Femur (tissue), 1 donor: ENCODE measurements around the gene MAP1LC3B.

Experiments used
- DNase-seq: peaks from one replicate; pipeline ENCODE4 v3.0.0-alpha.2; 2017

MAP1LC3B gene

DNA sequence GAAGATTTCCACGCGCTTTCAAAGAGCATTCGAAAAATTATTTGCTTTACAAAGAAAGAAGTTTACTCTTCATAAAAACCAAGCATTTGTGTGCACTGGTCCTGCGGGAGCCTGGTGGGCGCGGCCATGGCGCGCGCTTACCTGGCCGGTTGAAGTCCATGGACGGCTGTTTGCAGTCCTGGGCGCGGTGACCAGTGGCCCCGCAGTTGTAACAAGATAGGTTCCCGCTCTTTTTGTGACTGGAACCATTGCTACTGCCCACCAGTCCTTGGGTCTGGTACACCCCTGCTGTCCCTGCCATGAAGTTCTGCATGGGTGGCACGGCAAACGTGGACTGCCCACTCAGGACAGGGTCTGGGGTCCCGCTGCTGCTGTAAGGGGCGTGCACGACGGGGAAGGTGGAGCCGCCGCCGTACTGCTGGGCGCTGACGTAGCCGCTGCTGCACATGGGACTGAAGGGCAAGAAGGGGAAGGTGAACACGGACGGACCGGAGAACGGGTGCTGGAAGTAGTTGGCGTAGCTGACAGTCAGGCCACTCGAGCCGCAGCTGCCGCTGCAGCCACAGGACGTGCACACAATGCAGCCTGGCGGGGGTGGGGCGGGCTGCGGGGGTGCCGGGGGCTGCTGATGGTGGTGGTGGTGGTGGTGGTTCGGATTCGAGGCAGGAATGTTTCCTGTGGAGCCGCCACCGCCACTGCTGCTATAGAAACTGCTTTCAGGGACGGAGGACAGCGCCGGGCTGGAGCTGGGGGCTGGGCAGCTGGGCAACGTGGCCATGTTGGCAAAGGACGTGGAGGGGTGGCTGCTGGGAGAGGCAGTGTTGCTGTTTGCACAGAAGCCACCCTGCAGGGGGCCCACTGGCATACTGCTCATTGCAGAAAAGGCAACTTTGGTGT lies 19.5 kb downstream of the MAP1LC3B start:
- no peak for DNase-seq

DNA sequence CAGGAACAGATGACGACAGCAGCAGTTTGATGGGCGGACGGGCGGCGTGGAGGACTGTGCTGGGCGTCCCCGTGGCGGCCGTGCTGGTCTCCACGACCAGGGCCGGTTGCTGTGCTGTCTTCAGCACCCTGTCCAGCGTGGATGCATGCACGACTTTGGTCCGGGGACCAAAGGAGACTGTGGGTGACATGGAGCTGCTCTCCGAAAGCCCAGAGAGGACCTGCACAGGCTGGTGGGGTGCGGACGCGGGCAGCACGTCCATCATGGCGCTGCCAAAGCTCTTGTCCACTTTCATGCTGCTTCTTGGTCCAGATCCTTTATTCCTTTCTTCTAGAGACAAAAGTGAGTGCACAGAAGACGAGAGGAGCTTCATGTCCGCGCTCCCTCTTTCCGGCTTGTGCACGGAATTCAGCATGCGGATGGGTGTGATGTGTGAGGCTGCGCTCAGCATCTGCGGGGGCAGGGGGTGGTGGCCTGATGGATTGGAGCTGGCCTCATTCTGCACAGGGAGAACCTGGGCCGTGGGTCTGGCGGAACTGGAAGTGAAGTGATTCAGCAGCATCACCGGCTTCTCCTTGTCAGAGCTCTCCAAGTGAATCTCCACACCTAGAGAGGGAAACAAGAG lies 20.3 kb downstream of the MAP1LC3B start:
- DNase-seq = no peak

DNA sequence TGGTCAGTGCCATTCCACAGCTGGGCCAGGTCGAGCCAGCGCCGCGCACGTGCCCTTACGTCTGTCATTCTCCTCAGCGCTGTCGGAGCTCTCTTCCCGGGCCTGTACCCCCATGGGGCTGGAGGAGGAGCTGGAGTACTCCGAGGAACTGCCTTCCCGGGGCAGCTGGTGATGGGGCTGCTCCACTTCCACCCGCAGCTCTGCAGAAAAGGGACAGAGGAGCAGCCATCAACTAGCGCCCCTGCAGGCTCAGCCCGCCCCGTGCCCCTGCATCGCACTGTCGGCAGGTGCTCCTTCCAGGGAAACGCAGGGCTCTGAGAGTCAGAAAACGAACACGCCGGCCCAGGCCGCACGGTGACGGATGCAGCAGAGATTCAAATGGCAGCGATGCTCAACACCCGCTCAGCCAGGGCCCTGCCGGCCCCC lies 20.9 kb downstream of the MAP1LC3B start:
- no peak for DNase-seq

DNA sequence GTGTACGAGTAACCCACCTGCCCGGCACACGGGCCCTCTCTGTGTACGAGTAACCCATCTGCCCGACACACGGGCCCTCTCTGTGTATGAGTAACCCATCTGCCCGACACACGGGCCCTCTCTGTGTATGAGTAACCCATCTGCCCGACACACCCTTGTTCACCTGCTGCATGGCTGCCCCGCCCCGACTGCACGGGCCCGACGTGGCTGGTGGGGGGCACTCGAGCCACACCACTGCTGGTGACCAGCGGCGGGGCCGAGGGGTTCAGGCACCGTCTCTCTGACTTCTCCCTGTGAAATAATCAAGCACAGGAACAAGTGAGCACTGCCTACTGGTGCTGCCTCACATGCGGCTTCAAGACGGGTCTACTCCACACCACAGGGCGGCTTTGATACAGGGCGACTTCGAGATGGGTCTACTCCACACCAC lies 22.1 kb downstream of the MAP1LC3B start:
- no peak for DNase-seq

DNA sequence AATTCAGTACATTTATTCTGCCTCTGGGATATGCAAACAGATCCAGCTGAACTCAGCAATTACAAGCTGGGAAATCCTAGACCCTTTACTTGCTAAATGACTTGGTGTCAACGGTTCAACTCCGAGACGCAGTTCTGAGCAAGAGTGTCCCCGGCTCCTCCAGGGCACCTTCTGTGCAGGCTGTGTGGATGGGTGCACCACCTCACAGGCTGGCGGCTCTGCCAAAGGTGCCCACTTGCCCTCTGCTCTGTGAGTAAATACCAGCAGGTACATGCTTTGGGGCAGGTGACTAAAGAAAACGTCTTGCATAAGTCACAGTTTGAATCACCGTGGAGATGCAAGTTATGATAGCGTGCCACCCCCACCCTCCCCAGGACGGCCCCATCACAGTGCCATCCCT lies 23.3 kb downstream of the MAP1LC3B start:
- no peak for DNase-seq

DNA sequence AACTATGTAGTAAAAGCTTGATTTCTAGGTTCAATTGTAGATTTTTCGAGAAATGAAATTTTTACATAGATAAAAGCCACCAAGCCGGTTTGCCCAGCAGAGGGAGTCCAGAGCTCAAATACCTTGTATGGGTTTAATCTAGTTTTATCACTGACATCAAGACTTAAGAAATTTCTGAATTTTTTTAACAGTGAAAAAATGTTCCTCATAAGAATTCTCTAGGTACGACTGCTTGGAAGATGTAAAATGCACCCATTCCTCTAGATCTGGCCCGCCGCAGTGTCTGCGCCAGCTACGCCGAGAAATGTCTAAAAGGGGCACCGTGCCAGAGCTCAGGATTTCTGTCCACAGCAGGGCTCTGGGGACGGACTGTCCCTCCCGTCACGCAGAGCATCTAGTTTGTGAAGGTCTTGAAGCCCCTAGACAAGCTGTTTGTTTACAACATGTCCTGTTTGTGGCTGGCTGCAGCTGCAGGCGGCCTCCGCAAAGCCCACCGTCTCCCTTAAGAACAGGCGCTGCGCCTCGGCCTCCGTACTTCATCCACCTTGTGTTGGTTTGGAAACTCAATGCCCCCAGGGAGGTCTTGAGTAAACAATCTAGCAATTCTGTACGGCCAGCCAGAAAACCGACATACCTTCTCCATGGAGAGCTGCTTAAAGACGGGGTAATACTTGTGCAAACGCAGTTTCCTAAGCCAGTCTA lies 24.8 kb downstream of the MAP1LC3B start:
- no peak for DNase-seq

DNA sequence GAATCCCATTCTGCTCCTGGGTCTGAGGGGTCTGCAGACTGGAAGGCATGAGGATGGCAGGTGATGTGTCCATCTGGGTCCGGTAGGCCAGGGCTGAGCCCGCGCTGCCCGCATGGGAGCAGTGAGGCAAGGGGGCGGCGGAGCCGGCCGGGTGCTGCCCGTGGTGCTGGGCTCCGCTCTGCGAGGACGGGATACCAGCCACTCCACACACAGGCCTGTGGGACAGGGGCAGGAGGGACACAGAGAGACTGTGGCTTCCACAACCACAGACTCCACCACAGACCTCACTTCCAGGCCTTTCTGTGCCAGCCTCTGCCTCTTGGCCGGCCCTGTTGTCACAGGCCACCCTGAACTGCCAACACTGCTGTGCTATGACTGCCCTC lies 25.4 kb downstream of the MAP1LC3B start:
- no peak for DNase-seq

DNA sequence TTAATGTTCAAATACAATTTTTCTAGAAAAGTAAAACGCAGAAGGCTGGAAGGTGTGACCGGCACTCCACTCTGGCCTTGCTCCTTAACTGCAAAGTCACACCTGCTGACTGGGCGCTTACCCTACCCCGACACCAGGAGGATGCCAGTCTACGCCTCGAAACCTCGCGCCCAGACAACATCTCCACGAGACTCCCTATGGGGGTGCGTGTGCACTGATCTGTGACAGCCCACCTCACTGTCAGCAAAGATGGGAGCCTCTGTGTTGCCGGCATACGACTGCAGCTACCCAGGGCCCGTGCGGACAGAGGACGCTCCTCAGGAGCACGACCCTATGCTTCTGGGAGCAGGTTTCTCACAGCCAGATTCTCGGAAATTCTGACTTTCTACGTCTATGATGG lies 26.1 kb downstream of the MAP1LC3B start:
- DNase-seq = no peak

DNA sequence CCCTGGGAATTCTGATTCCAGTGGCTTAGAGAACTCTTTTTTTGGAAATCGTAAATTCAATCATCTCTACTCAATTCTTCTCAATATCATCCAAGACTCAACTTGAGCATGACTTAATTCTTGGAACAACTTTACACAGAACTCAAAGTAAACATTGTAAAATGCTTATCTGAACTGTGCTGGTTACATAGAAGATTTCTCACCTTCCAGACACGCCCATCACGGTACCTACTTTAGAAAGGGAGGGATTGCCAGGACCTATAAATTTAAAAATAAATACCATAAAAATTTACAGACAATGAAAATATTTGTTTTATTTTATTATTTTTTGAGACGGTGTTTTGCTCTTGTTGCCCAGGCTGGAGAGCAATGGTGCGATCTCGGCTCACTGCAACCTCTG lies 26.5 kb downstream of the MAP1LC3B start:
- no peak for DNase-seq

DNA sequence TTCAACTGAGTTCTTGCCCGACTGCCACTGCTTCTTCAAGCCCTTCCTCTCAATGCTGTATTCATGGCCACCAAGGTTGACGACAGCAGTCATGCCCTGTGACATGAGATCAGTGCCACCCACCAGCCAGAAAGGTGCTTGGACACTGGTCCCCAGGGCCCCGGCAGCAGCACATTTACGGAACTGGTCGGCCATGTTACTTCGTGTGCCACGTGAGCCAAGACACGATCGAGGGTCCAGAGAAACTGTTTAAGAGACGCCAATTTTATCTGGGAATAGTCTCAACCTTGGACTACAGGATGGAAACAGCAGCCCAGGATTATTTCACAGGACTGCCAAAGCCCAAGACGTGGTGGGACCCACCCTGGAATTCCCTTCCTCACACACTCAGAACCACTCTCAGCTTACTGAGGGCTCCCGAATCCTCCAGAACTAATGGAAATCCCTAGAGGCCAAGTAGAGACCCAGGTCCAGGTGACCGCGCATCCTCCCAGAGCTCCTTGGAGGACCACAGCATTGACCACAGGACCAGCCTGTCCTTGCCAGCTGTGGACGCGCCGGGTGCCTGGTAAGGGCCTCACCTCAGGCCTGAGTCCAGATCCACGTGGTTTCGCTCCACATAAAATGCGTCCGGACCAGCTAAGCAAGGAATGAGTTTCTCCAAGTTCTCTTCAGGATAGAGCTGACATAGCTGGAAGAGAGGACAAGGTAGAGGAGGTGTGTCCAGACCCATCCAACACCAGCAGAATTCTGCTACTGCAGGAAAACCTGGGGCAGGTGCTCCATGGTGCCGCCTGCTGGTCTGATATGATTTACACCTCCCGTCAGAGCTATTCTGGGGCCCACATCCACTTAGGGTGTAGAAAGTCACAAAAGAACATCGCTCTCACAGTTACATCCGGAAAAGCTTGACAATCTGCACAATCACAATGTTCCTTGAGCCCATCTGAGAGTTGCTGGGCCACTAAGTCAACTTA lies 28.2 kb downstream of the MAP1LC3B start:
- peak; percentile 55 for DNase-seq

DNA sequence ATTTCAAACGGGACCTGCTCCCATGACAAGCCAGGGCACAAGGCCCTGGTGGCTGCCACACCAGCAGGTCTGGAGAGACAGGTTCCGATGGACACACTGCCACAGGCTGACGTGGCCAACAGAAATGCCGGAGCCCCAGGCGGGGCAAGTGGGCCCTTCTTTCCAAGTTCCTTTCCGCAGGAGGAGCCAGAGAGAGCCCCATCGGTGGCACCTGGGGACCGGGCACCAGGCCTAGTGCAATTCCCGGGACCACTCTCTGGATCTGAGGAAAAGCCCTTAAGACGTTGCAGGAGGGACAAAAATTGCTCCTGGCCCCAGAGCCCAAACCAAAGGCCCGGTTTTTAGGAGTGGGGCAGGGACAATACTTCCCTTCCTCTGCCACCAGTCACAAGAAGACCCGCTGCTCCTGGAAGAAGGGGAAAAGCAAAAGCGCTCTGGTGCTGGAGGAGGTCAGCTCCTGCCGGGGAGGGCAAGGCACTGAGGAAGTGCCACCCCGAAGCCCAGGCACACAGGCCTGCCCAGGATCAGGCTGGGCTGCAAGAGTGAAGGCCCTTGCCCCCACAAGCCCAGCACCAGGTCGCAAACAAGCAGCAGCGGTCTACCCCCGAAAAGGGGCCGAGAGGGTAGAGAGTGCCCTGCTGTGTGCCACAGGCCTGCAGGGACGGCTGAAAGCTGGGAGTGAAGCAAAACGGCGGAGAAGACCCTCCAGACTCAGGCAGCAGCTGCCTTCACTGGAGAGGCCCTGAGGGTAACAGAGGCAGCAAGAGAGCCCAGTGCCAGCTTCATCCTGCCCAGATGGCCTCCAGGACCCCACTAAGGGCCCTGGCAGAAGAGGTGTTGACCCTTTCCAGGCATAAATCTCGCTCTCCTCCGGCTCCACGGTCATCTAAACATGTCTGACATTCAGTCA lies 29.1 kb downstream of the MAP1LC3B start:
- no peak for DNase-seq

DNA sequence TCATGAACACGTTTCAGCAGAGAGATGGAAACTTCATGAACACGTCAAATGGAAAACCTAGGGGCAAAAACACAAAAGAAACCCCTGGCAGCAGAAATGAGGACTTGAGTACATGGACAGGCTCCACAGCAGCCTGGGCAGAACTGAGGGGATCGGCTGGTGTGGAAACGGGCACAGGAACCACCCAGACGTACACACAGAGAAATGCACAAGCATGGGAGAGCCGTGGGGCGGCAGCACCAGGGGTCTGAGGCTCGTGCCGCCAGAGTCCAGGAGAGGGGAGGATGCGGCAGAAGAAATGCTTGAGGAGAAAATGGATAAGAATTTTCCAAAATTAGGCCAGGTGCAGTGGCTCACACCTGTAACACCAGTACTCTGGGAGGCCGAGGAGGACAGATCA lies 30.0 kb downstream of the MAP1LC3B start:
- no peak for DNase-seq

DNA sequence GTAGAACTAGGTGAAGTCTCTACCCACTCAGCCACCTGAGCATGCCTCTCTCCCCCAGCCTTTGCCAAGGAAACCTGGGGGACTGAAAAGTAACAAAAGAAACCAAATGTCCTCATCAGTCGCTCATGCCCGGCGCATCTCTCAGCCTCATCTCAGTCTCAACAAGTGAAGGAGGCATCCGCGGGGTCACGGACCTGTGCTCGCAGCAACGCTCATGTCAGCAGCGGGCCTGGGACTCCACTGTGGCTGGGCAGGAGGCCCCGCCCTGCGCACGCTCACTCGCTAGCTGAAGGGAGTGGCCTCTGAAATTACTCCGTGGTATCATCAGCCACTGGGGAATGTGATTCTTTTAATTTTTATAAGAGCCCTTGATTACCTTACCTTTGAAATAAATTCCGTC lies 31.3 kb downstream of the MAP1LC3B start:
- DNase-seq = no peak

DNA sequence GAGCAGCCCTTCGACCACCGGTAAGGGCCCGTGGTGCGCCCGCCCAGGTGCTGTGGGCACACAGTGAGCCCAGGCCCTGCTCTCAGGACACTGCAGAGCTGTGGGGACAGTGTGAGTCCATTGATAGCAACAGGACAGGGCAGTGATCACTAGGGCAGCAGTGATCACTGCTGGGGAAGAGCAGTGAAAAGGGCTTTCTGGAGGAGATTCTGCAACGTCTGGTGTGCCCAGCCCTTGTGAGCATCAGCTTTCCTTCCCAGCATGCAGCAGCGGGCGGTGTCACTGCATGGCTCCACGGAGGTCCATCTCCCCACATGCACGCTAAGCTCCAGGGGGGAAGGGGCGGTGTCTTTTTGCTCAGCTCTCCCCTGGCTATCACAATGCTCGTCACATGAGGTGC lies 32.1 kb downstream of the MAP1LC3B start:
- DNase-seq = no peak

DNA sequence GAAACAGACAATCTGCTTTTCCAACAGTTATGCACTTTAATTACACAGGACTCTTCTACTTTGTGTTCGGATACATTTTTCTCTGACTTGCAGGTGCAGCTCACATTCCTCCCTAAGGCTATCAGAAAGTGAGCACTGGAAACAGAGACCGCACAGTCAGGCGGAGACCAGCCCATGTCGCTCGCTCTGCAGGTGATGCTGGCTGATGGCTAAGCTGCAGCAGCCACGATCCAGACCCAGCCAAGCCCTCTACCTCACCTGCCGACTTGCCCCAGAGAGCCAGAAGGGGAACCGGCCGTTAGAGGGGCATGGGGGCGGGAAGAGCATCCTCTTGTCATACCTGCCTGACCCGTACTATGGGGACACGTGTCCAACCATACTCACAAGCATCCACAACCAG lies 33.8 kb downstream of the MAP1LC3B start:
- DNase-seq = no peak

DNA sequence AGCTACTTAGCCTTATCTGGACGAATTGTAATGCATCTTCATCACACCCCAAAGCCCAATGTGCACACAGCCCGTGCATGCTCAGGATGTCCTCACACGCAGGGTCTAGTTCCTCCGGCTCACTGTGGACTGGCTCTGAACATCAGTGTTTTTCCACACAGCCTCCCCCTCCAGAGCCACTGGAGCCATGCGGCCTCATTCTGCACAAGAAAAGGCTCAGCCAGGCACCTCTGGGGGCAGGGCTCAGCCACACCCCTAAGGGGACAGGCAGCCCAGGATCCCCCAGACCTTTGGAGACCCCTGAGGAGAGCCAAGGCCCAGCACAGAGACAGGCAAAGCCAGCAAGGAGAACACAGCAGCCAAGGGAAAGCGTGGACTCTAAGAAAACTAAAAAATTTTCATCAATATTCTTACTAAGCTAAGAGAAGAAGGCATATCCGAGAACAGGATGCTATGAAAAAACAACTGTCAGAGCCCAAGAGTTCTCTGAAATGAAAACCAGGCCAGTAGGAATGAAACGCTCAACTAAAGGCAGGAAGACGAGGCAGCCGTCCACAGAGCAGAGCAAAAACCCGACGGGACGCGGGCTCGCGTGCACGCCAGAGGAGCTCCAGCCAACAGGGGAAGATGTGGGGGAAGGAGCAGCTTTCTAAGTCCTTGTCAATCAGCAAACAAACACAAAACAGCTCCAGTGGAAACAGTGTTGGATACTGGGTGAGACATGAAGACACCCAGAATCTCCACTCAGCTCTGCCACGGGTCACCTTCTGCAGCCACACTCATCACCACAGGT lies 34.5 kb downstream of the MAP1LC3B start:
- no peak for DNase-seq

DNA sequence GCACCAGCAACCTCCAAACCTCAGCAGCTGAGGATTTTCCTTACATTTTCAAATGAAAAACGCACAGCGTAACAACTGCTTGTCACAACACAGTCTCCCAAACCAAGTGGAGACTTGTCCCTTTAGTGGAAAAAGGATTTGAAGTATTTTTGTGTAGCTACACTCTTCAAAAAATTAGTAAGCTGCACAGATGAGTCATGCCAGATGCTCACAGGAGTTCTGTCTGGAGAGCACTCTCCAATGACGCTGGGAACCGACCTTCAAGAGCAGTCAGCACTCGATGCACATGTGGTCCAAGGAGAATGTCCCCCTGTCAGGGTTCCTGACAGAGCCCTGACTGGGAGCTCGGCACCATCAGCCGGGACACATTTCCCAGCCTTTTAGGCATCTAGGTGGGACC lies 39.8 kb downstream of the MAP1LC3B start:
- DNase-seq = no peak

DNA sequence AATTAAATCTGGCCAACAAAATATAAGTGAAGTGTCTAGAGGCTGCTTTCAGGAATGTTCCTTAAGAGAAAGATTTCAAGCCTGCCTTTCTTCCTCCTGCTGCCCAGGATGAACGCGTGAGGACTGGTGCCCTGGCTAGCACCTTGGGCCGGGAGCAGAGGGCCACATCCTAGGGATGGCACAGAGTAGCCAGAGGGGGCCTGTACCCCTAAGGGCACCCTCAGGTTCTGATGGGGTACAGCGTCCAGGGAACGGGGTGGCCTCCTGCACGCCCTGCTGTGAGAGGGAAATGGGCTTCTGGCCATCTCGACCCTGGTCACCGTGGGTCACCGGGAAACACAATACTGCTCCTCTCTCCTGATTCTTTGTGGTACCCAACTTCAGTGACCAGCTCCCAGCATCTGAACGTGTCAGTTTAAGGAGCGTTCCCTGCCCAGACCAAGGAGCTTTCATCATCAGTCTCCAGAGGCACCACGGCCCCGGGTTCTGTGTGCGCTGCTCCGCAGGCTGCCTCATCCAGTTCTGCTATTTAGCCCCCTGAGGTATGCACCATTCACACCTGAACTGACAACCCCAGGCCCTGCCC lies 40.3 kb downstream of the MAP1LC3B start:
- DNase-seq = no peak

DNA sequence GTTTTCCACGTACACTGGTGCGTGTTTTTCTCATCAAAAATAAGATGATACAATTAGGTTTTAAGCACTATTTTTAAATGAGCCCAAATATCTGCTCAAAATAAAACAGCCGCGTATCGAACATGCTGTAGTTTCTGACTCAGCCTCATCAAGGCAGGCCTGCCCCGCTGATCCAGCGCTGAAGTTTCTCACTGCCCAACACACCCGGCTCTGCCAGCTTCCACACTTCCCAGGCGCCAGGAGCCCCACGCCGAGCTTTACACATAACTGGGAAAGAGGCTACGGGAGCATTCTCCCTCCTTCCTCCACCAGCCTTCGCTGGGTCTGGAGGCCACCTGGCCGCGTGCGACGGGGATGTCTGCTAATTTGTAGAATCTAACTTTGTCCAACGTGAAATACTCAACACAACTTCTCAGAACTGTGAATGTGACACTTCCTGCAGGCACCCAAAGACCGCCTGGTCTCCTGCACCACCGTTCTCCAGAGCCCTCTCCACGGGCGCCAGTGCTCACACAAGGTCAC lies 42.1 kb downstream of the MAP1LC3B start:
- DNase-seq = no peak
